Middle frontal gyrus (tissue), 1 donor: Measurements from ENCODE around the gene NRG2.

Experiments
- DNase-seq: peaks from one replicate; pipeline ENCODE4 v3.0.0-alpha.2; 2015; ENCODE audit warnings: low spot score; ENCODE audit errors: extremely low spot score

NRG2 gene

DNA sequence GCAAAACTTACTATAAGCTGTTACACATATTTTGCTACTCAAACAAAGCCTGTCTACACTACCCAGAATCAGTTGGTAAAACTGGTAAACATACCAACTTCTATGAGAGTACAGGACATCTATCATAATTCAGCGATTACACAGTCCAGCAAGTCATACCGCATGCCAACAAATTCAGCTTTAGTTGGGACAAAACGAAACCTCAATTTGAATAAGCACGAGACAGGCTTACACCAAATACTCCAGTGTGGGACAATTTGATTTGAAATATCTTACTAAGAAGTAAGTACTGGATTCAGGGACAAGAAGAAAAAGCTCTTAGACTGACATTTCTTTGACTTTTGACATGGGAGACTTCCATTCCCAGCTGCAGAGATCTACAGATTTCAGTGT, 2.0 kb downstream of the NRG2 start:
- no peak for DNase-seq

DNA sequence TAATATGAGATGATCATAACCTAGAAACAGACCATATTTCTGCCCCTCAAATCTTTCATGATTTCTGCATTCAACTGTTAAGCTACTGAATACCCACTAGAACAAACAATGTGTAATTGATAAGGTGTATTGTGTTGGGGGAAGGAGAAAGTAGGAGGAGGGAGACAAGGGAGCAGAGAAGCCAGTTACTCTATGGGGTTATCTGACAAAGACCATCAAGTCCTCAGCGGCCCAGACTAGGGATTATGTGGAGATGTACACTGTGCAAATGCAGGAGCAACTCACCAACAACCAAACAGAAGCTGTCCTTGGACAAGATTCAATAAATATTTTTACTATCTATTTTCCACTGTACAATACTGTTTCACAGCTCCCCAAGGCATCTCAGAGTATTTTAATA, 2.7 kb downstream of the NRG2 start:
- no peak for DNase-seq

DNA sequence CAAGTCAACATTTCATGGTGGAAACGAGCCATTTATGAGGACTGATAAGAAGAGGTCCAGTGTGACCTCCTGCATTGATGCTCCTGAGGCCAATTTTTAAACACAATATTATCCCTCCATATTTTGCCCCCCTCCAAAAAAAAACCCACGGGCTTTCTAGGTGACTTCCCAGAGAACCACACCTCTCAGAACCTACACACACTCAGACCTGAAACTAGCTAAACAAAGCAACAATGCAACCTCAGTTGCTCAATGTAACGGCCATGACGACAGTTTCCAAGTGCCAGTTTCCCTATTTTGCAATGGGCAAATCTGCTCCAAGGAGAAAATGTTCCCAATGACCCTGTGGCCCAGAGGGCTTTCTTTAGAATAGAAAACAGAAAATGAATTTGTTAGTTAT, 3.5 kb downstream of the NRG2 start:
- no peak for DNase-seq

DNA sequence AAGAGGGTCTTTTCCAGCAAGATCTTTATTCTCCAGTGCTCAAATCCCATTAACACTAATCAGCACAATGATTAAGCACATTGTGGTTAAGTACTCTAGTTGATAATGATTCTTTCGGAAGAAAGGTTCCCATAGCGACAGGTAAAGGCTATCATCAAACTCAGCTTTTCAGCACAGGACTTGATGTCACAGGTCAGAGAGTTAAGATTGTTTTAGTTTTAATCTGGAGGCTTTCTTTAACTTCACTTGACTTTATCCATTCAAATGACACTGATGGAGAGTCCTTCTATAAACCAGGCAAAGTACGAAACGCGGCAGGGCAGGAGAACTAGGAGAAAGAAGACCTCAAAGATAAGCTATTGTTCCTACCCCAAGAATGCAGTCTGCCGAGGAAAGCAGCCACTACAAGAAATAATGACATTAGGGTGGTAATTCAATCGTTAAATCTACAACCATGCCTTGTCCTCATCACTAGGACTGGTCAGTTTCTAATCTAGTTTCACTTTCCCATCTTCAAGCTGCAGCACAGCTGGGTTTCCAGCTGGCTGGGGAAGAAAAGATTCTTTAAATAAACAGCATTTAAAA, 4.6 kb downstream of the NRG2 start:
- DNase-seq, result no peak

DNA sequence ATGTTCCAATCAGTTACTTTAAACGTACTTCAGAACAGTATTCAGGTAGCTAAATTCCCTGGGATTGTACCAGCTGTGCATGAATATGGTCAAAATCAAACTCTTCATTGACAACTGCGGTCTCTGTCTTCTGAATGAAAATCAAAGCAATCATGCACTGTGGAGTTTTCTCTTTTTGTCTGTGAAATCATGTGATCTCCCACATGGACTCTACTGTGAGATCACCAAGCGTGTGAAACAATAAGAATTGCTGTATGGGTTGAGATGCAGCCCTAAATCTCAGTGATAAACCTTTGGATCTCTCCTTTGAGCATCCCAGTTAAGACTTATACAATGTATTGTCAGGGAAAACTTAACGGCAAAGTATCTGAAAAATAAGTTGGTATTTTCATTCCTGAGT, 6.1 kb downstream of the NRG2 start:
- no peak for DNase-seq

DNA sequence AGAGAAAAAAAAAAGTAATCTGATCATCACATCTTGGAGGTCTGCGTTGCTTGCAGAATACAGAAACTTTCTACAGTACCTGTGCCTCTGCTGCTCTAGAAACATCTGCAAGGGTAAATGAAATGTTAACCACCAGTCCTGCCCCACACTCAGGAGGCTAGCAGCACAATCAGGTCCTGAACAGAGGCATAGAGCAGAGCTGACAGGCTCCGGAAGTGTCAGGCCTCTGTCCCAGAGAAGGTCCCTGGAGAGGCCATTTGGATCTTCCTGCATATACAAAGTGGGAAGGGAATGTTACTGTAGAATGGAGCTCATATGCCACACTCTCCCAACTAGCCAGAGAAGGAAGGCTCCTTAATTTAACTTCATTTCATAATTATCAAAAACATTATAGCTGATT, 7.2 kb downstream of the NRG2 start:
- DNase-seq, result no peak

DNA sequence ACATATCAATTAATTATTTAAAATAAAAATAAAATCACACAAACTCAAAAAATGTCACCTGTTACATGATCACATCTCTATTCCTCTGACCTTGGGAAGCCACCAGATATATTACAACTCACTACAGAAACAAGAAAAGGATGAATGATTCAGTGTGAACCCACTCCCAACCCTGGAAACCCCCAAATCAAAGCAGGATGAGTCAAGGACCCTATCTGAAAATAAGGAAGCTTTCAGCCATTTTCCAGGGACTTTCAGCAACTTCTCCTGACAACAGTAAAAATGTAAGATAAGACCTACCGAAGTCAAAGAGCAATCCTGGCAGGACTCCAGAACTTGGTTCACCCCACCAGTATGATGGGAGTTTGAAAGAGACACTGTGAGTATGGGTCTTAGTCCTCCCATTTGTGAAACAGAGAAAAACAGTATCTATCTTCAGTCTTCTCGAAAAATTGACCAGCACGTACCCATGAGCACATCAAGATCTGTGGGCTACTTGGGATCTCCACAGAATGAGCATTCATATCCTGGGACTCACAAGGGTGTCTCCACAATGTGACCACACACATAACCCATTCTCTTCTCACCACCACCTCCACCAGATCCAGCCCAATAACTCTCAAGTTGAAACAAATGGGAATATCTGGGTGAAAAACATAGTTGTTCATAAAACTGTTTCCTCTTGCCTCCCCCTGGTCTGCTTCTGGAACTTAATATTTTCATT, 9.9 kb downstream of the NRG2 start:
- no peak for DNase-seq

DNA sequence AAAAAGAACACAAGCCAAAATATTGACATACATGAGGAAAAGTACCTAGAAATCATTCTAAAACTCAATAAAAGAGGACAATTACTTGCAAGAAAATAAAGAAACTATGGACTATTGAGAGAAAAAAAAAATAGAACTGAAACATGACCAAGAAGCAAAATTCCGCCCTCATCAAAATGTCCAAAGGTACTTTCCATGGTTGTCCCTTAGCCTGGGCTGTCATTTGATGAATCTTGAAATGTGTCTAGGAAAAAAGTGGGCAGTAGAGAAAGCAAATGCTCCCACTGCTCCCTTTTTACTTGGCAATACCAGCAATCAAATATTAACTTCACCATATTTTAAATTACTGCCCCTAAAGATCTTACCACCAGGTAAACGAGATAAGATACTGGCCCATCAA, 10.8 kb downstream of the NRG2 start:
- DNase-seq, result no peak

DNA sequence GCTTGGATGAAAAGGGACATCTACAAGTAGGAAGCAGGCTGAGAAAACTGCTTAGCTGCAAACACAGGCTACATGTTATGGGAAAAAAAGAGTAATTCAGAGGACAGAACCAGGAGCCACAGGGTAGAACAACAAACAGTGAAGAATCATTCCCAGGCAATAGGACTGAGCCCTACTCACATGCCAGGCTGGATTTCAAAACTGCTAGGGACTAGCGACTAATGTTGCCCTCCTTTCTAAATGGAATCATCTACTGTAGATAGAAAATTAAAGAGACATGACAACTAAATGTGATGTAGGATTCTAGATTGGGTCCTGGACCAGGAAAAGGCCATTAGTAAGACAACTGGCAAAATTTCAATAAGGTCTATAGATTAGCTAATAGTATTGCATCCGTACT, 15.3 kb downstream of the NRG2 start:
- DNase-seq, result no peak

DNA sequence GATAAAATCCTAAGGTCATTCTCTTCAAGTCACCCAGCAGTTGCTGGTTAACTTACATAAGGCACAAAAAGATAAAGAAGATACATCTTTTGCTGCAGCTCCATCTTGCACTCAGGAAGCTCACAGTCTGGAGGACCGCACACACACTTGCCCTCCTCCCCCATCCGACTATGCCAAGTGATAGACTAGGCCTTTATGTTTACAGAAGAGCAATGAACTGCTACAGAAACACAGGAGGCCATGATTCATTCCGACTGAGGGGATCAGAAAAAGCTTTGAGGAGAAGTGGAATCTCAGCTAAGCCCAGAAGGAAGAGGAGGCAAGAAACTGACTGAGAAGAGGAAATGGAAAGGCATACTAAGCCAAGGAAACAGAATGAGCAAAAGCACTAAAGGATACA, 17.4 kb downstream of the NRG2 start:
- no peak for DNase-seq

DNA sequence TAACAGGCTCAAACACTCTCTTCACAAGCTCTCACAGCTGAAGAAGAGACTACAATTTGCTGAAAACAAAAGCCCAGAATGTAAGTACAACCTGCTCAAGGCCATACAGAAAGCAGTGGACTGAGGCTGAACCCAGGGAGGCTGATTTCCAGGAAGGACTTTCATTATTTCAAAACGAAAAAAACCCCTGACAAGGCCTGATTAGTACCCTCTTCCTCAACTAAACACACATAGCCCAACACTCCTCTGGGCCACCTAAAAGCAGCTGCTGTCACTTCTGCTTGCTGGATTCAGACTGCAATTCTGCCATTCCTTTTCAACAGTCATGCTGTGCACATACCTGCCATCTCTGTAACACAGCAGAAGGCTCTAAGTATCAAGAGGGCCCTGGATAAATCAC, 18.2 kb downstream of the NRG2 start:
- DNase-seq, result no peak

DNA sequence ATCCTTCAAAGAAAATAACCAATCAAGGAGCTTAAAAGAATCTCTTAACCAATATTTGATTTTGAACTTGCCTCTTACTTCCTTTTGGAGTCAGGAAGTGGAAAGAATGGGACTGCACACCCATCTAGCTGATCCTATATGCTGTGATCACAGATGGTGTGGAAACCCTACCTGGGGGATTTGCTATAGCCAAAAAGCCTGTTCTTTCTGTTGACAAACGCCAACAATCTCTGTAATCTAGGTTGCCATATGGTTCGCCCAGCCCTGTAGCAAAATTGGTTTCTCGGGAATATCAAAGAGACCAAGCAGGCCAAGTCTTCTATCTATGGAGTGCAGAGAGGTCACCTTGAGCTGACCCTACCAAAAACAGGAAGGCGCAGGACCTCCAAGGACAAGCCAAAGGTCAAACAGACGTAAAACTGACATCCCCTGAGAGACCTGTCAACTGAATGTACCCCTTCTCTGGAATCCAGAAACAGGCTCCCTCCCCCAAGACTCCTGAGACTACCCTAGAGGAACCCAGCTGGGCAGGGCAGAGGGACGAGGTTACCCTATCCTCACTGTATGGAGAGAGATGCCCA, 19.4 kb downstream of the NRG2 start:
- no peak for DNase-seq

DNA sequence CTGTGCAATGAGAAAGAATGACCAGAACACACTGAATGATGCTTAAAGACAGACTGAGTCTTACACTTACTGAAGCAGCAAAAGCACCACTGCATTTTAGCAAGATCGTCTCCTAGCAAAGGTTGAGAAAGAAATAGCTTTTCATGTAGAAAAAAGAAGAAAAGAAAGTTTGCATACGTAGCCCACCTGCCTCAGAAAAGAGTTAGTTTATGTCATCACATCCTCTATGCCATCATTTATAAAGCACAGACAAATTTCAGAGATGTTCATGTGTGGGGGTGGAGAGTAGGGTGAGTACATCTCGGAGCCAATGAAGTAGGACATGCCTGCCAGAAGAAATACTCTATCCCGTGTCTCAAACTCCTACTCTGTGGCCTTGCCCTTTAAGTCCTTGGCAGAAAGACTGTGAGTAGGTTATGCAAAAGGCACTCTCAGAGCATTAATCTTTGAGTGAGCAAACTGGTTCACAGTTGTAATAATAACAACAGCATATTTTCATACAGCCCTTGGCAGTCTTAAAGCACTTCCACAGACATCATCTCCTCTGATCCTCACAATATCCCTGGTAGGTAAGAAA, 22.4 kb downstream of the NRG2 start:
- no peak for DNase-seq

DNA sequence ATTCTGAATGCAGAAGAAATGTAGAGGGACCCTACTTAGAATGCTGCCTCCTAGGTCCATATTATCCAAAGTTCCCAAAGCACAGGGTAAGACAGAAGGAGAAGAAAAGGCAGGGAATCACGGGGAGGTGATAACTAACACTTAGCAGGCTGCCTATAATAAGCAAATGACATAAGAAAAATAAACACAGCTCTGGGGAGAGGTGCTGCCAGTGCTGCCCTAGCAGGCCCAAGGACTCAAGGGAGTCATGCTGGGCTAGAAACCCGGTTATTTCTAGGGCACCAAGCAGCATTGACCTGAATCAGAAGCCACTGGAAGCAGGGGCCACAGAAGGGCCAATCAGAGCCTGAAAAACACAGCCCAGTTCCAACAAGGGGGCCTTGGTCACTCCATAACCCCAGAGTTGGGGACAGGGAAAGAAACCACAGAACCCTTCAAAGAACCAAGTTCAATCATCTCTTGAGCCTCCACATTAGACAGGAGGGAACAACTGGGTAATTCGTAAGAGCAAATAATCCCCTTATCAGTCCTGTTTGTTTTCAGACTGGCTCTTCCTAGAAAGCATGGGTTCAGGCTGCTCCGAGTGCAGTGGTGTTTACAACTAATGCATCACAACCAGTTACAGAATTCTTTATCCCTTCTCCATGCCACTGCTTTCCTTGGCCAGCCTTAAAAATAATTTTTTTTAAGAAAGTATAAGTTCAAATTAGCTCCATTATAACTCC, 24.0 kb downstream of the NRG2 start:
- DNase-seq, result no peak

DNA sequence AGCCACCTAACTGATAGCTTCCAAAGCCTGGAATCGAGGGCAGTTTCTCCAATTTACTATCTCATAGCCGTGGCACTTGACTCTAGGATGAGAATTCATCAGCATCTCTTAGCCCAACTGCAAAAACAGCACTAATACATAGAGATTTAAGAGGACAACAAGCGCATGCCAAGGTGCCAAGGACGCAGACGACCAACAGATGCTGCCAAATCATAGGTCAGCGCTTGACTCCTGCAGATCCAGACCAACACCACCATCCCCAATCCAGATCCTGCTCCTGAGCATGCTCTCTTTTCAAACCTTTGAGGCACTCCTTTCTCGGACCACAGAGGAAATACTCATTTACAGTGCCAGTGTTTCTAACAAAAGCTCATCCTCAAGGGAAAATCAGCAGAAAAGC, 24.6 kb downstream of the NRG2 start:
- DNase-seq, result no peak

DNA sequence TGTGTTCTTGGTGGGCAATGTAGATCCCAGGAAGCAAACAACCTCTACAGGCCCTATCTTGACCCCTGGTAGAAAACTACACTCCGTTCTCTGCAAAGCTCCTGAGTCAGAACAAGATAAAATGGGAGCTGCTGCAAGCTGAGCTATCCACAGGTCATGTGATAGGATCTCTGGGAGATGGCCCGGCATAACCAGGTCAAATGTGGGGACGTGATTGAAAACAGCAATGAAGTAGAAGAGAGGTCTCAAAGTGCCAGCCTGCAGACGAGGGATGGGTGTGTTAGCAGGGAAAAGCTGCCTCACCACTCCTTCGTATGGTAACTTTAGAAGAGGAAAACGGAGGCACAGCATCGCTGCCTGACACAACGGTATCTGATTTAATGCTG, 25.0 kb downstream of the NRG2 start:
- no peak for DNase-seq

DNA sequence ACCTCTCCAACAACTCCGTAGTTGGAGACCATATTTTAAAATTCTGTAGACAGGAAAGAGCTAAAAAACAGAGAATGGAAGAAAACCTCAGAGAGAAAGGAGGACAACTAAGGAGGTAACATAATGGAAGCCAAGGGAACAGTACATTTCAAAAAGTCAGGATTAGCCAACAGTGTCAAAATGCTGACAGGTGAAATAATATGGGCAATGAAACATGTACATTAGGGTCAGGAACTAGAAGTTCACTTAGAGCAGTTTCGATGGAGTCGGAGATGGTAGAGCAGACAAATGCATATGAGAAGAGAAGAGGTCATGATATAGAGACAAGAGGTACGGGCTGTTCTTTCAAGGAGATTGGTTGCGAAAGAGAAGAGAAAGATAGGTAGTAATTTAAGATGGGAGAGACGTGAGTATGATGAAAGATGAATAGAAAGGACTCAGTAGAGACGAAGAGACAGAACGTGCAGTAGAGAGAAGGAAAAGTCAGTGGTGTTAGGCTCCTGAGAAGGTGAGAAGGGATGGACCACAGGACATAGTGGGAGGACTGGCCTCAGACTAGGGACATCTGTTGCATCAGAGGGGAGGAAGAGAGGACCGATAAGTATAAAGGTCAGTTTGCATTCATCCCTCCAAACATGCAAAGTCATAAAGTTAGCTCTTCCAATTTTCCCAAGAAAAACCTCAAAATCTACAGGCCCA, 25.6 kb downstream of the NRG2 start:
- no peak for DNase-seq

DNA sequence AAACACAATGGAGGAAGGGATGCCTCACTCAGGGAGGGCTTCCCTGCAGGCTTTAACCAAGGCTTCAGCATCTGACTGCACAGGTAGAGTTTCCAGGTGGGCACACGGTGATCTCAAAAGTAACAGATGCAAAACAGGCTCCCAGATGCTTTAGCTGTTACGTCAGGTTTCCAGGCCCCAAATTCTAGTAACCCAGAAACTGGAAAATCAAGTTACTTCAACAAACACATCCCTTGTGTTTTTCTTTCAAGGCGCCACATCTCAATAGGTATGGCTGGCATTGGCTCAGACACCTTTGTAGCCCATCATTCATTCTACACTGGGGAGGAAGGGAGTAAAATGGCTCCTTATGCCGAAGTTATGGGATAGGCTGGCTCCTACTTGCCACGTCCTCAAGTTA, 27.4 kb downstream of the NRG2 start:
- DNase-seq, result no peak

DNA sequence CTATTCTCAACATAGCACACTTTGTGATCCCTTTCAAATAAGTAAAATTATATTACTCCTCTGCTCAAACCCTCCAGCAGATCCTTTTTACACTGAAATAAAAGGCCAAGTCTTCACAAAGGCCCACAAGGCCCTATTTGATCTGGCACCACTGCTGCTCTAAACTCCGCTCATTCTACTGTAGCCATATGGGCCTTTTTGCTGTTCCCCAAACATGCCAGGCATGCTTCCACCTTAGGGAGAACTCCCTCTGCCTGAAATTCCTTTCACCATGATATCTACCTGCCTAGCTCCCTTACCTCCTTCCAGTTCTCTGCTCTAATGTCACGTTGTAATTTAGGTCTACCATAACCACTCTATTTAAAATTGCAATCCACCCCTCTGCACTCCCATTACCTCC, 28.3 kb downstream of the NRG2 start:
- DNase-seq, result no peak

DNA sequence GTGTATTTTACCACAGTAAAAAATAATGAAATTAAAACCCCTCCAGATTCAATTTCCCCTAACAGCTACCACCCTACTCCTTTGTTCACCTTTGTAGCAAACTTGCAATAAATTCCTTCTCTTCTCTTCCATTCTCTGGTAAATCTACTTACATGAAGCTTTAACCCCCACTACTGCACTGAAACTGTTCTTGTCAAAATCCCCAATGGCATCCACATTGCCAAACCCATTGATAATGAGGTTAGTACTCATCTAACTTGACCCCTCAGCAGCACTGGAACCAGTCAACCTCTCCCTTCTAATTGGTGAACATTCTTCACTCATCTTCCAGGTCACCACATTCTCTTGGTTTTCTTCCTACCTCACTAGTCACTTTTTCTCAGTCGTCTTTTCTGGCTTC, 29.6 kb downstream of the NRG2 start:
- no peak for DNase-seq

DNA sequence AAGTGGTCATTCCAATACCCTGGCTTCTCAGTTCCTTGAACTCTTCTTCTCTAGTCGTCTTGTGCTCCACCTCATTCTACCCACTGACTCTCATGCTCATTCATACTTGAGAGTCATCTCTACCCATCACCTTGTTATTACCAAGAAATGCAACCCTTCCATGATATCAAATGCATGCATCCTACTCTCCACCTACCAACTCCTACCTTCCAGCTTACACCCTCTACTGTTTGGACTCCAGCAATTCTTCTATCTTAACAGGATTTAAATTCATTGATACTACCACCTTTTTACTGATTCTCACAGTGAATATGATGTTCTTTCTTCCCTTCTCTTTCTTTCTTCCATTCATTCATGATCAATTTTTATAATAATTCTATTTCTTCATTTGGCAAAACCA, 30.7 kb downstream of the NRG2 start:
- no peak for DNase-seq
